ENCODE measurements around the gene IFT122.

- TF ChIP-seq, protein P1, sequence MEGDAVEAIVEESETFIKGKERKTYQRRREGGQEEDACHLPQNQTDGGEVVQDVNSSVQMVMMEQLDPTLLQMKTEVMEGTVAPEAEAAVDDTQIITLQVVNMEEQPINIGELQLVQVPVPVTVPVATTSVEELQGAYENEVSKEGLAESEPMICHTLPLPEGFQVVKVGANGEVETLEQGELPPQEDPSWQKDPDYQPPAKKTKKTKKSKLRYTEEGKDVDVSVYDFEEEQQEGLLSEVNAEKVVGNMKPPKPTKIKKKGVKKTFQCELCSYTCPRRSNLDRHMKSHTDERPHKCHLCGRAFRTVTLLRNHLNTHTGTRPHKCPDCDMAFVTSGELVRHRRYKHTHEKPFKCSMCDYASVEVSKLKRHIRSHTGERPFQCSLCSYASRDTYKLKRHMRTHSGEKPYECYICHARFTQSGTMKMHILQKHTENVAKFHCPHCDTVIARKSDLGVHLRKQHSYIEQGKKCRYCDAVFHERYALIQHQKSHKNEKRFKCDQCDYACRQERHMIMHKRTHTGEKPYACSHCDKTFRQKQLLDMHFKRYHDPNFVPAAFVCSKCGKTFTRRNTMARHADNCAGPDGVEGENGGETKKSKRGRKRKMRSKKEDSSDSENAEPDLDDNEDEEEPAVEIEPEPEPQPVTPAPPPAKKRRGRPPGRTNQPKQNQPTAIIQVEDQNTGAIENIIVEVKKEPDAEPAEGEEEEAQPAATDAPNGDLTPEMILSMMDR (IDR thresholded peaks at IDR 0.05; ENCODE audit: insufficient read depth, low read depth, low read length), result no peak
- TF ChIP-seq EZH2 (IDR thresholded peaks at IDR 0.05; ENCODE audit: insufficient read depth, low read length), result no peak
Measured at GRCh38 chr3:129556890-129557547, 117.0 kb downstream of the IFT122 start.
